Vagina (tissue), 2 donors: ENCODE data around the gene WDR76. TPM values are rescaled to one million over a fixed set of nuclear protein-coding genes. Genes with fewer than 3 reads are reported as not detected.

Source experiments
- DNase-seq, 2 donors: peaks; one replicate each; pipeline ENCODE4 v3.0.0-alpha.2; 2017; ENCODE audit errors: extremely low spot score in 2 of 2
- H3K27ac ChIP-seq: fragments of 200-600 bp; sonication (generic); one replicate; pipeline ENCODE4 v1.5.1; 2019
- H3K27me3 ChIP-seq: fragments of 200-600 bp; sonication (generic); one replicate; pipeline ENCODE4 v1.5.1; 2019
- H3K36me3 ChIP-seq, 2 donors: fragments of 200-600 bp; sonication (generic); one replicate each; pipeline ENCODE4 v1.5.1; 2017 to 2019
- H3K4me1 ChIP-seq: fragments of 200-600 bp; sonication (generic); one replicate; pipeline ENCODE4 v1.5.1; 2019
- H3K4me3 ChIP-seq, 2 donors: fragments of 200-600 bp; sonication (generic); 1 replicate in 1 of 2; 2 replicates in 1 of 2; pipeline ENCODE4 v1.5.1; 2016 to 2019
- H3K9me3 ChIP-seq: fragments of 200-600 bp; sonication (generic); one replicate; pipeline ENCODE4 v1.5.1; 2019
- CTCF ChIP-seq, 3 experiments: fragments of 450-650 bp in 2 of 3; fragments of 200-600 bp in 1 of 3; sonication (generic) in 1 of 3; IDR thresholded peaks; one replicate each; pipeline ENCODE4 v1.5.1; 2017 to 2019; ENCODE audit warnings: antibody characterized with exemption in 3 of 3, mild to moderate bottlenecking in 2 of 3, moderate library complexity in 2 of 3
- POLR2A ChIP-seq, 2 donors: fragments of 450-650 bp; IDR thresholded peaks; one replicate each; pipeline ENCODE4 v1.6.1; 2017; ENCODE audit warnings: antibody characterized with exemption in 2 of 2, mild to moderate bottlenecking in 2 of 2, moderate library complexity in 2 of 2
- POLR2AphosphoS5 ChIP-seq, 2 donors: sonication (generic); formaldehyde crosslinking; IDR thresholded peaks; one replicate each; pipeline ENCODE4 v1.9.0; 2017; ENCODE audit warnings: antibody characterized with exemption in 2 of 2, mild to moderate bottlenecking in 2 of 2, low read depth in 1 of 2; ENCODE audit not compliant: insufficient read depth in 1 of 2
- intact Hi-C: fragments of 100-400 bp; cut with DNase I; formaldehyde crosslinking; loops from one replicate; pipeline ENCODE4 v1.15.1; 2023
- total RNA-seq: library from RNA; depleted of rRNA; stranded (reverse); fragments of >200 nt; gene quantifications from one replicate; pipeline ENCODE4 v1.2.3, GENCODE V29; 2016

WDR76 gene
- 3.4 TPM for total RNA-seq

- Histone ChIP-seq H3K4me3 (peak within 1 kb of the TSS; percentile 49 to 53), H3K27me3 (no peaks in the 10 kb centered on the region), H3K27ac (peak within 1 kb of the TSS; percentile 86), H3K9me3 (no peaks in the 10 kb centered on the region), H3K36me3 (no peaks in the 10 kb centered on the region), H3K4me1 (peaks cover 44% of the 10 kb centered on the region)
- intact Hi-C loops = no loop called here
- TF ChIP-seq POLR2AphosphoS5 (IDR thresholded peaks at IDR 0.05; ENCODE audit: insufficient read depth in 1 of 2, low read depth in 1 of 2) (peak; percentile 79 to 82), POLR2A (IDR thresholded peaks at IDR 0.05) (no peak), CTCF (IDR thresholded peaks at IDR 0.05) (no peak)
- no peak for DNase-seq
These were observed at the start of gene WDR76 for GRCh38 chr15:43826508-43827341. WDR76 (plus strand) TSS chr15:43827002; CDS start chr15:43827033, 31 bp downstream.

GRCh38 chr15:43777267-43777914 lies 49.4 kb upstream of the WDR76 start:
- Histone ChIP-seq H3K27me3 (no peaks in the 10 kb centered on the region), H3K4me1 (peaks cover 22% of the 10 kb centered on the region), H3K9me3 (no peaks in the 10 kb centered on the region), H3K36me3 (peaks cover 0 to 17% of the 10 kb centered on the region in 2 donors), H3K4me3 (peak overlapping the region; percentile 72 to 77), H3K27ac (peak overlapping the region; percentile 88)
- TF ChIP-seq CTCF (IDR thresholded peaks at IDR 0.05) = peak; percentile 37 to 92 (median 76)
- peak; percentile 29 to 81 for TF ChIP-seq POLR2AphosphoS5 (IDR thresholded peaks at IDR 0.05; ENCODE audit: insufficient read depth in 1 of 2, low read depth in 1 of 2)
- TF ChIP-seq POLR2A (IDR thresholded peaks at IDR 0.05) = no peak
- intact Hi-C loops = loop anchor here (2.0 kb wide), 1 partner anchor 15 kb away; the partner anchor contains the start of gene SERF2
- no peak for DNase-seq

DNA sequence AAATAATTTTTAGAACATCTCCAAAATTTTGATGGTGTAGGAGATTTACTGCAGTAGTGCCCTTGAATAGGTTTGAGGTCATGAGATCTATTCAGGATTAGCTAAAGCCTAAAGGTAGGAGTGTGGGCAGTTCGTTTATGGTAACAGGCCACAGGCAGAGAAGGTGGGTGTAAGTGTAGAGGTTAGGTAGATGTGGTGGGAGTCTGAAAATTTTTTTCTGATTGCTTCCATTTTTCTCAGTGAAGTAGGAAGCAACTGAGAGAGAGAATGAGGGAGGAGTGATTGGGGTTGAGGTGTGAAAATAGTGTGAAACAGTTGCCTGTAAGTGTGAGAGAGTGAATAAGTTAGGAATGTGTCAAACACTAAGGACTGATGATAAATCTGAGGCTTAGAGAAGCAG lies 47.8 kb upstream of the WDR76 start:
- Histone ChIP-seq H3K27me3 (no peaks in the 10 kb centered on the region), H3K36me3 (peaks cover 0 to under 1% of the 10 kb centered on the region in 2 donors), H3K27ac (no peak overlapping the region), H3K4me3 (no peak overlapping the region), H3K4me1 (peaks cover 22% of the 10 kb centered on the region), H3K9me3 (no peaks in the 10 kb centered on the region)
- DNase-seq = no peak
- intact Hi-C loops = no loop called here
- no peak for TF ChIP-seq POLR2A (IDR thresholded peaks at IDR 0.05)
- TF ChIP-seq POLR2AphosphoS5 (IDR thresholded peaks at IDR 0.05; ENCODE audit: insufficient read depth in 1 of 2, low read depth in 1 of 2) = no peak
- TF ChIP-seq CTCF (IDR thresholded peaks at IDR 0.05) = no peak

DNA sequence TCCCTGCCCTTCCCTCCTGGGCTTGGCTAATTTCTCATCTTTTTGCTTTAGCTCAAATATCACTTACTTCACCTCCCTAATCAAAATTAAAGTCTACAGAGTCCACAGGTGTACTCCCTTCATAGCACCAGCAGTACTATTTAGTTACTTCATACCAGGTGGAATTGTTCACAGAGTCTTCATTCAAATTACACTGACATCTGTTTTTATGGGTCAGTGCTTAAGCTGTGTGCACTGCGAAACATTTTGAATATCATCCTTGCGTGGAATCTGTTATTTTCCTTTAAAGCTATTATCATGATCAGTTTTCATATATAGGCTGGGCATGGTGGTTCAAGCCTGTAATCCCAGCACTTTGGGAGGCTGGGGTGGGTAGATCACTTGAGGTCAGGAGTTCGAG lies 37.4 kb upstream of the WDR76 start:
- H3K4me3 ChIP-seq = no peak overlapping the region
- TF ChIP-seq POLR2AphosphoS5 (IDR thresholded peaks at IDR 0.05; ENCODE audit: insufficient read depth in 1 of 2, low read depth in 1 of 2) (no peak), POLR2A (IDR thresholded peaks at IDR 0.05) (no peak), CTCF (IDR thresholded peaks at IDR 0.05) (no peak)
- peaks cover 16% of the 10 kb centered on the region for H3K4me1 ChIP-seq
- DNase-seq = no peak
- intact Hi-C loops = no loop called here
- H3K36me3 ChIP-seq = peaks cover 0 to 9% of the 10 kb centered on the region in 2 donors
- no peaks in the 10 kb centered on the region for H3K9me3 ChIP-seq
- H3K27me3 ChIP-seq = no peaks in the 10 kb centered on the region
- H3K27ac ChIP-seq = no peak overlapping the region
